ENCODE measurements around the gene GHDC.

DNA sequence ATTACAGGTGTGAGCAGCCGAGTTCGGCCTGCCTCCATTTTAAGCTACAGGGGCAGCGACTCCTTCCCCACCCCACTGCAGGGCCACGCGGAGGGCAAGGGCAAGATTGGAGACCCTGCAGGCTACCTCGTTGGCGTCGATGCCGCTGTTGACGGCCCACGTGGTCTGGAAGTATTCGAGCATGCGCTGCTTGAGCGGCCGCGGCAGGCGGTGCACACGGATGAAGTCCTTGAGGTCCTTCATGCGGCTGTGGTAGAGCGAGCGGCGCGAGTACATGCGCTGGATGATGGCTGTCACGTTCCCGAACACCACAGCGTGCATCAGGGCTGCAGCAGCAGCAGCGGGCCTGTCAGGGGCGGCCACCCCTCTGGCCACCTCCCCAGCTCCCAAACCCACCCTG is 24.9 kb downstream of the GHDC start:
- TF ChIP-seq, protein P1, sequence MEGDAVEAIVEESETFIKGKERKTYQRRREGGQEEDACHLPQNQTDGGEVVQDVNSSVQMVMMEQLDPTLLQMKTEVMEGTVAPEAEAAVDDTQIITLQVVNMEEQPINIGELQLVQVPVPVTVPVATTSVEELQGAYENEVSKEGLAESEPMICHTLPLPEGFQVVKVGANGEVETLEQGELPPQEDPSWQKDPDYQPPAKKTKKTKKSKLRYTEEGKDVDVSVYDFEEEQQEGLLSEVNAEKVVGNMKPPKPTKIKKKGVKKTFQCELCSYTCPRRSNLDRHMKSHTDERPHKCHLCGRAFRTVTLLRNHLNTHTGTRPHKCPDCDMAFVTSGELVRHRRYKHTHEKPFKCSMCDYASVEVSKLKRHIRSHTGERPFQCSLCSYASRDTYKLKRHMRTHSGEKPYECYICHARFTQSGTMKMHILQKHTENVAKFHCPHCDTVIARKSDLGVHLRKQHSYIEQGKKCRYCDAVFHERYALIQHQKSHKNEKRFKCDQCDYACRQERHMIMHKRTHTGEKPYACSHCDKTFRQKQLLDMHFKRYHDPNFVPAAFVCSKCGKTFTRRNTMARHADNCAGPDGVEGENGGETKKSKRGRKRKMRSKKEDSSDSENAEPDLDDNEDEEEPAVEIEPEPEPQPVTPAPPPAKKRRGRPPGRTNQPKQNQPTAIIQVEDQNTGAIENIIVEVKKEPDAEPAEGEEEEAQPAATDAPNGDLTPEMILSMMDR (IDR thresholded peaks at IDR 0.05): no peak
- TF ChIP-seq POLR2AphosphoS5 (IDR thresholded peaks at IDR 0.05): no peak
